ENCODE data around the gene ARTN.
A peak's percentile ranks its signal among the peaks of the same experiment; 100 is the strongest.

Gene ARTN

DNA sequence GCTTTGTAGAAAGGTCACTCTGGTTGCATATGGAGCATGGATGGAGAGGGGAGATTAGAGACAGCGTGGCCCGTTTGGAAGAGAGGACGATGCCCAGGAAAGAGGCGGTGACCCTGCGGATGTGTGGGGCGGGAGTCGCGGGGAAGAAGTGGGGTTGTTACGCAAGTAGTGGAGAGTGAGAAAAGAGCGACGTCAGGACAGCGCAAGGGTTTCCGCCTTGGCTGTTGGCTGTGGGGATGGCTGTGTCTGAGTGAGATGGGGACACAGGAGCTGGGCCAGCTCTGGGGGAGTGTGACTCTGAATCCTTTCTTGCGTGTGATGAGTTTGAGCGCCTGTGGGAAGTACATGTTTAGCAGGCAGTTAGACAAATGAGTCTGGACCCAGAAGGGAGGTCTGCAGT is 49.2 kb downstream of the ARTN start:
- no peak overlapping the region for H3K4me3 ChIP-seq (ENCODE audit: low read length)
- peaks cover 35% of the 10 kb centered on the region for H3K4me1 ChIP-seq (ENCODE audit: control insufficient read depth, insufficient read depth, low read length)
- H3K9me3 ChIP-seq (replicated peaks; ENCODE audit: low read length) = no peaks in the 10 kb centered on the region
- H3K36me3 ChIP-seq (ENCODE audit: insufficient read depth, low read length) = peaks cover 37% of the 10 kb centered on the region
- peak overlapping the region; percentile 34 for H3K4me2 ChIP-seq (ENCODE audit: low read length)
- H3K9ac ChIP-seq (ENCODE audit: low read depth, low read length) = no peak overlapping the region
- no peaks in the 10 kb centered on the region for H3K27me3 ChIP-seq (ENCODE audit: control insufficient read depth, insufficient read depth, low read length)

DNA sequence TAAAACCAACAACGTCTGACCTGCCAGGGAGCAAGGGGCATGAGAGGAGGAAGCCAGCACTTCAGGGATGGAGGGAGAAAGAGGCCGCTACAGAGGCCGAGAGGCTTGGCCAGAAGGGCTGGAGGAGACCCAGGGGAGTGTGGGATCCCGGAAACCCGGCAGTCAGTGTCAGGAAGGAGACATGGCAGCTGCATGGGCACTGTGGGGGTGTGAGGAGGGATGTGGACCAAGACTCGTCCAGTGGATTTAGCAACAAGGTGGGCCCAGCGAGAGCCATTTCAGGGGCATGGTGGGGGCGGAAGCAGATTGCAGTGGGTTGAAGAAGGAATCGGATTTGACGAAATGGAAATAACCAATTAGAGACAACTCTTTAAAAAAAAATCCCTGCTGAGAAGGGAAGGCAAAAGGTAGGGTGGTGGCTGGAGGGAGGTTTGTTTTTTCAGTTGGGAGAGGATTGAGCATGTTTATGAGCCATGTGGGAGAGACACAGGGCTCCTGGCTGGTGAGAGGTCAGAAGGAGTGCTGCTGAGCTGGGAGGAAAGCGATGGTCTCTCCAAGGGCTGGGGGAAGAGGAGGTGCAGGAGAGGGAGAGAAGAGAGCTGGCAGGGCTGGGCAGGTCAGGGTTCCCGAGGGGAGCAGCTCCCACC is 49.8 kb downstream of the ARTN start:
- Histone ChIP-seq H3K36me3 (ENCODE audit: insufficient read depth, low read length) (peaks cover 32% of the 10 kb centered on the region), H3K4me1 (ENCODE audit: control insufficient read depth, insufficient read depth, low read length) (peaks cover 33% of the 10 kb centered on the region), H3K4me2 (ENCODE audit: low read length) (peak overlapping the region; percentile 34), H3K9me3 (replicated peaks; ENCODE audit: low read length) (no peaks in the 10 kb centered on the region), H3K9ac (ENCODE audit: low read depth, low read length) (no peak overlapping the region), H3K27me3 (ENCODE audit: control insufficient read depth, insufficient read depth, low read length) (no peaks in the 10 kb centered on the region), H3K4me3 (ENCODE audit: low read length) (no peak overlapping the region)

DNA sequence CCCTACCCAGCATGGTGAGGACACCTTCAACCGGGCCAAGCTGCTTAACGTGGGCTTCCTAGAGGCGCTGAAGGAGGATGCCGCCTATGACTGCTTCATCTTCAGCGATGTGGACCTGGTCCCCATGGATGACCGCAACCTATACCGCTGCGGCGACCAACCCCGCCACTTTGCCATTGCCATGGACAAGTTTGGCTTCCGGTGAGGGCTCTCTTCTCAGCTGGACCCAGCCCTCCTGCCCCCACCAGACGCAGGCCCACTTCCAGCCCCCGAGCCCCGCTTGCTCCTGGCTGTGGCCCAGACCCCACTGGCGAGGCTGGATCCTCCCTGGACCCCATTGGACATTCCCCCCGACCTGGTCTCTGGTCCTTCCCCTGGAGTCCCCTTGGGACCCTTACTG is 51.3 kb downstream of the ARTN start:
- Histone ChIP-seq H3K9me3 (replicated peaks; ENCODE audit: low read length) (no peaks in the 10 kb centered on the region), H3K36me3 (ENCODE audit: insufficient read depth, low read length) (peaks cover 32% of the 10 kb centered on the region), H3K9ac (ENCODE audit: low read depth, low read length) (no peak overlapping the region), H3K4me2 (ENCODE audit: low read length) (no peak overlapping the region), H3K4me1 (ENCODE audit: control insufficient read depth, insufficient read depth, low read length) (peaks cover 28% of the 10 kb centered on the region), H3K4me3 (ENCODE audit: low read length) (no peak overlapping the region), H3K27me3 (ENCODE audit: control insufficient read depth, insufficient read depth, low read length) (no peaks in the 10 kb centered on the region)

DNA sequence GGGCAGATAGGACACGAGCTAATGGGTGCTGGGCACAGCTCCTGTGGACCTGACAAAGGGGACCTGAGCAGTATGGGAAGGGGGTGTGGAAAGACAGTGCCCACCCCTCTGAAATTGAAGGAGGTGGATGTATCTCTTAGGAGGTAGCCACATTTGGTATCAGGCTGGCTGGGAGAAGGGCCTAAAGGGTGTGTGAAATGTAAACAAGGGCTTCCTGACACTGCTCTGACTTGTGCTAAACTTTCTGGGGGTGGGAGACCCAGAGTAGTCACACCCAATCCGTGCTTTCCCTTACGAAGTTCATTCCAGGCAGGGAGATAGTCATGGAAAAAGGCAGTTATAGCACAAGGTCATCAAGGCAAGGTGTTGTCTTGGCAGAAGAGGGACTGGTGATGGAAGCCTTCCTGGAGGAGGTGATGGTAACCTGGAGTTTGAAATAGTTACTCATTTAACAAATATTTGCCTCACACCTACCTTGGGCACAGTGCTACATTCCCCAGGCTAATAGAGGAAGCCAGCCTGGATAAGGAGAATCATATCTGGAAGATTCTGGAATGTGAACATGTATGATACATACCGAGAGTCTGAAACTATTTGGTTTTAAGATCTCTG is 52.5 kb downstream of the ARTN start:
- Histone ChIP-seq H3K36me3 (ENCODE audit: insufficient read depth, low read length) (peaks cover 31% of the 10 kb centered on the region), H3K4me1 (ENCODE audit: control insufficient read depth, insufficient read depth, low read length) (peaks cover 22% of the 10 kb centered on the region)

DNA sequence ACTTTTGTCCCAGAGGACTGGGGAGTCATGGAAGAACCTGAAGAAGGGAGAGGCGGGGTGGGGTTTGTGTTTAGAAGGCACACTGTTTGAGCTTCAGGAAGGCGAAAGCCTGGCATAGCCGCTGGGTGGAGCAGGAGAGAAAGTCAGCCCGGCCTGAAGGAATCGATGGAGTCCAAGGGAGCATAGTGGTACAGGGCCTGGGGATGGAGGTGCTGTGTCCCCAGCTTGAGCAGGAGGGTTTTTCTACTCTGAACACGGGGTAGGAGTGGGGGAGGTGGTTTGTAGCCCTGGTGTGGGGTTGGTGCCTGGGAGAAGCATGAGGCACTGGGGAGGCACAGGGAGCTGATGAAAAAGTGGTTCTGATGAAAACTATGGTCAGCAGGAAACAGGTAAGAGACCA is 53.1 kb downstream of the ARTN start:
- H3K27me3 ChIP-seq (ENCODE audit: control insufficient read depth, insufficient read depth, low read length) = no peaks in the 10 kb centered on the region
- H3K4me2 ChIP-seq (ENCODE audit: low read length) = no peak overlapping the region
- H3K9me3 ChIP-seq (replicated peaks; ENCODE audit: low read length) = no peaks in the 10 kb centered on the region
- H3K9ac ChIP-seq (ENCODE audit: low read depth, low read length) = no peak overlapping the region
- H3K4me1 ChIP-seq (ENCODE audit: control insufficient read depth, insufficient read depth, low read length) = peaks cover 21% of the 10 kb centered on the region
- H3K4me3 ChIP-seq (ENCODE audit: low read length) = no peak overlapping the region
- H3K36me3 ChIP-seq (ENCODE audit: insufficient read depth, low read length) = peaks cover 27% of the 10 kb centered on the region

More for the DNA sequence above, 52.5 kb downstream of the ARTN start:
- Histone ChIP-seq H3K4me2 (ENCODE audit: low read length) (no peak overlapping the region), H3K9ac (ENCODE audit: low read depth, low read length) (no peak overlapping the region), H3K27me3 (ENCODE audit: control insufficient read depth, insufficient read depth, low read length) (no peaks in the 10 kb centered on the region), H3K4me3 (ENCODE audit: low read length) (no peak overlapping the region), H3K9me3 (replicated peaks; ENCODE audit: low read length) (no peaks in the 10 kb centered on the region)

Measured in skeletal muscle satellite cell (primary cell).